Skin epidermis (tissue), 12 donors: ENCODE results near the gene GABRG2.
"Not testable (repeated sequence)": the region's sequence is repeated elsewhere in the genome, so short reads cannot be mapped to it uniquely, and the experiment has no call there.

Experiments used
- H3K27ac ChIP-seq, 21 experiments: fragments of 200-600 bp; sonication (generic) in 11 of 21; one replicate each; pipeline ENCODE4 v1.5.0; 2020; ENCODE audit warnings: mild to moderate bottlenecking in 3 of 21, inconsistent platforms in 2 of 21, moderate library complexity in 2 of 21
- H3K4me3 ChIP-seq, 7 experiments: fragments of 200-600 bp; sonication (generic) in 2 of 7; one replicate each; pipeline ENCODE4 v1.5.0; 2020; ENCODE audit warnings: inconsistent platforms in 2 of 7, mild to moderate bottlenecking in 2 of 7, moderate library complexity in 1 of 7

Gene GABRG2

DNA sequence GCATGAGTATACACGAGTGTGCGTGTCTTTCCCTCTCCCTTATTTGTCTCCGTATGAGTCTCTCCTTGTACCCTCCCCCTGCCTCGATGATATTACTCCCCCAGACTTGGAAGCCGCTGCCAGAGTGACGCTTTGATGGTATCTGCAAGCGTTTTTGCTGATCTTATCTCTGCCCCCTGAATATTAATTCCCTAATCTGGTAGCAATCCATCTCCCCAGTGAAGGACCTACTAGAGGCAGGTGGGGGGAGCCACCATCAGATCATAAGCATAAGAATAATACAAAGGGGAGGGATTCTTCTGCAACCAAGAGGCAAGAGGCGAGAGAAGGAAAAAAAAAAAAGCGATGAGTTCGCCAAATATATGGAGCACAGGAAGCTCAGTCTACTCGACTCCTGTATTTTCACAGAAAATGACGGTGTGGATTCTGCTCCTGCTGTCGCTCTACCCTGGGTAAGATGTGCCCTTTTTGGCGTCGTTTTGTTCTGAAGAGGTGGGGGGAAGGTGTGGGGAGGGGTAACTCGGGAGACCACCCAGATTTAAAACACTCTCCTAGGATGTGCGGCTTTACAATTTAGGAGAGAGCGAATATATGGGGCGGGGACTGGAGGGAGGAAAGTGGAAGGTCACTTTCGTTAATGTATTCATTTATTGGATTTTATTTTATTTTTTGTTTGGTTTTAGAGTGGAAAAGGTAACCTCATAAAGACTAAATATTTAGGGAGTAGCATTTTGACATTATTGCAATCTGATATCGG lies at the start of gene GABRG2:
Gene GABRG2 (plus strand): TSS at position 119 of the 757 bp plus-strand sequence. CDS start 227 bp downstream, at position 346.
- Histone ChIP-seq H3K27ac (no peak within 1 kb of the TSS), H3K4me3 (no peak within 1 kb of the TSS)

DNA sequence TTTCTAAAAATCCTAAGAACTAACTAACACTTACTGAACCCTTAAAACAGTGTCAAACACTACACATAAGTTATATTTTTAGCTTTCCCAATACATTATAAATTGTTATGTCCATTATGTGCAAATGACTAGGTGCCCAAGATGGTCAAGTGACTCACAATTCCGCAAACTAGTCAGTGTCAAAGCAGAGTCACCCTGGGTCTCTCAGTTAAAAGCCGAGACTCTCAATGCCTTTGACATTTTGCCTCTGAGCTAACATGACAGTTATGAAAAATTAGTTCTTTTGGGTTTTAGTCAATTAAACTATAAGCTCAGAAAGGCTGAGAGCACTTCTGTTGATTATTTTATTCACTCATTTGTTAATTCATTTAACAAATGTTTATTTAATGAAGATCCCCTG lies 42.3 kb upstream of the GABRG2 start:
- Histone ChIP-seq H3K27ac (no peak overlapping the region), H3K4me3 (no peak overlapping the region)

DNA sequence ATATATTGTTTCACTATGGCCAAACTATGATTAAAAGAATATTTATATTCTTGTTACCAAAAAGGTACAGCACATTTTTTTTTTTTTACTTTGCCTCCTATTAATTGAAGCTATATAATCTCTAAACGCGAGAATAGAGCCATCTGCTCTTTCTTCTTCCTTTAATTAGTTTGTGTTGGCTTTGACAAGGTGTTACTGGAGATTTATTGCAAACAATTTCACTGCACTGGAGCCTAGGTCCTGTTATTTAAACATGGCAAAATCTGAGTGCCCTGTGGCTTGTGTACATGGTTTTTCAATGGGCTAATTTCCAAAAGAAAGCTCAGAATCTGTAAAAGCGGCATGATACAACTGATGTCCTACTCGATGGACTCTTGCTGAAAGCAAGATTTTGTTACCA lies 40.8 kb upstream of the GABRG2 start:
- Histone ChIP-seq H3K4me3 (no peak overlapping the region), H3K27ac (no peak overlapping the region)

GRCh38 chr5:162037431-162037830 lies 30.1 kb upstream of the GABRG2 start:
- Histone ChIP-seq H3K27ac (no peak overlapping the region), H3K4me3 (no peak overlapping the region)

- no peak overlapping the region for H3K4me3 ChIP-seq
- H3K27ac ChIP-seq, result no peak overlapping the region
Observed at GRCh38 chr5:162047279-162047678, 20.3 kb upstream of the GABRG2 start.

- Histone ChIP-seq H3K27ac (no peak overlapping the region), H3K4me3 (no peak overlapping the region)
Observed at GRCh38 chr5:162052676-162053075, 14.9 kb upstream of the GABRG2 start.

GRCh38 chr5:162055095-162055494 lies 12.5 kb upstream of the GABRG2 start:
- H3K27ac ChIP-seq, H3K4me3 ChIP-seq: not testable (repeated sequence)

DNA sequence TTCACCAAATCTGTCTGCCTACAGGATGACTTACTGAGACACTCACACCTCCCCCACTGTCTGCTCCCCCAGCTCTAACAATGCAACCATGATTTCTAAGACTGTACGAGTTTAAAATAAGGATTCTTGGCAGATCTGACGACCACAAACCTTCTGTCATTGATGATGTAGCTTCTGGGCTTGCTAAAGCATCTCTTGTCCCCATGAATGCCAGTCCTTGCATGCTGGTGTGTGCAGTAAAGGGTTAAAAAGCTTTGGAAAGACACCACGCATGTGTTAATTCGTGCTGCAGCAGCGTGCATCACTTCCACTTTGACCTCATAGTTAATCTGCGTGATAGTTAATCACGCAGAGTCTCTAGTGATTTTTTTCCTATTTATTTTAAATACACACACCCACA lies 411 bp upstream of the GABRG2 start:
- Histone ChIP-seq H3K27ac (no peak overlapping the region), H3K4me3 (no peak overlapping the region)

DNA sequence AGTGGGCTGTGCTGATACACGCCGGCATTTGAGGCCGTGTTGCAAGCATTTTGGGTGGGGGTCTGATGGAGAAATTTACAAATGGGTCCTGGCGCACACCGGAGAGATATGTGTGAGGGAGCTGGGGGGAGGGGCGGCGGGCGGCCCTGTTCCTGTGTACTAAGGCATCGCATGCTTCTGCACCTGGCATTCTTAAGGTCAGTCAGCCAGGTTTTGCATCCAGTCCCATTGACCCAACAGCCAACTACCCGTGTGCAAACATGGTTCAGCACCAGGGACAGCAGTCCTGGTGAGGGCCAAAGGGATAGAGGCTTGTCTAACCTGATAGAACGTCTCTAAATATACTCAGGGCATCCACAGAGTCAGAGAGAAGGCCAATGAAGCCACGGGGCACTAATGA lies 839 bp downstream of the GABRG2 start:
- H3K4me3 ChIP-seq, result no peak overlapping the region
- H3K27ac ChIP-seq, result no peak overlapping the region

- Histone ChIP-seq H3K4me3 (no peak overlapping the region), H3K27ac (no peak overlapping the region)
Observed at GRCh38 chr5:162068936-162069335, 1.4 kb downstream of the GABRG2 start.

DNA sequence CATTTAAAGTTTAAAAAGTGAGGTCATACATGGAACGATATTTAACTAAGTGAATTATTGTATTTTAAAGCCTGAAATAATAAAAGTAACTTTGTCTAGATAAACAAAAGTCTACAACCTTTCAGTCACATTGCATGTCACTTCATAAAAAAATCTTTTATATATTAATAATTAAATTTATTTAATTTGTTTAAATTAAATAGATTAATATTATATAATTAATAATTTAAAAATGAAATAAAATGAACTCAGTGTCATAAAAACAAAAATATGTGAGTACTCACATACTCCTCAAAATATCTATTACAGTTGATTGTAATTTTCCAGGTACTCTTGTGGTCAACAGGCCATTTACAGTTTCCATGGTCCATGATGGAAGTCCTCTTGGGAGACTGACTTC lies 11.2 kb downstream of the GABRG2 start:
- Histone ChIP-seq H3K27ac (no peak overlapping the region), H3K4me3 (no peak overlapping the region)

DNA sequence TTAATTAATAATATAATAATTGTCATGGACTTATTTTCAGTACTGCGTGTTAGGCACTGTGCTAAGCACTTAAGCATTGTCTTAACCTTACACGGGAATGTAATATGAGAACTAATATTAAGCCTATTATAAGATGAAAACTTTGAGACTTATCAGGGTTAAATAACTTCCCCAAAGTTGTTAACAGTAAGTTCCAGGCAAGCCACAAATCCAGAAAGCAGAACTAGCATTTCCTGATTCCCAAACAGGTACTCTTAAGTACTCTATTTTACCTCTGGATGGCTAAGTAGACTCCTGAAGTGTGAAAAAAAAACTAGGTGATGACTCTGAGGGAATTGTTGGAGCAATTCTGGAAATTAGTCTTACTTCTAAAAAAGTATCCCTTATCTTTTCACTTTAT lies 23.8 kb downstream of the GABRG2 start:
- Histone ChIP-seq H3K27ac (no peak overlapping the region), H3K4me3 (no peak overlapping the region)

DNA sequence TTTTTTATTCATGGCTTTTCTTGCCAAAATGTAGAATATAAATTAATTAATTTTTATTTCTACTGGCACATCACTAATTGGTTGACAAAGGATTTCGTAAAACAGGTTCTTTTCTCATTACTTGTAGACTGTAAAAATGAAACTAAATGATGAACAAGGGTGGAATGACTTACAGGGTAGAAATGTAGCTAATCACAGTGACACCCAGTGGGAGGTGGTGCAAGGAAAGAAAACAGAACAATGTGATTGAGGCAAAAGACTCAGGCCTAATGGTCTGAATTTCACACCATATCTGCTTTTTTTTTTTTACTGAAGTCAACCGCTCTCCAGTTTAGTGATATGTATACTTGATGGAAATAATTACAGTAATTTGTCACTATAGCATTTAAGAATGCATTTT lies 28.9 kb downstream of the GABRG2 start:
- Histone ChIP-seq H3K4me3 (no peak overlapping the region), H3K27ac (no peak overlapping the region)

DNA sequence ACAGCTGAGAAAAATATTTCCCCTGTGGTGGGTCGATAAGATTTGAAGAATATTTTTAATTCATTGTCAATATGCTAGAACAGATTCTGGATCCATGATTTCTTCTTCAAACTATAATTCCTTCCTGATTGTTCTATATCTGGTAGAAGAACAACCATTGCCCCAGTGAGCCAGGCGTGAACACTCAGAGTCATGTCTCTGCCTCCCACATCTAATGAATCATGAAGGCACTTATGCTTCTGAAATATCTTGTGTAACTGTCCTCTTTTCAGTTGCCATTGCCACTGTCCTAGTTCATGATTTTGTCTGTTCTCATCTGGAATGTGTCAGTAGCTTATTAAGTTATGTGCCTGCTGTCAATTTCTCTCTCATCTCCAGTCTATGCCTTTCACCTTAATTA lies 40.0 kb downstream of the GABRG2 start:
- Histone ChIP-seq H3K27ac (no peak overlapping the region), H3K4me3 (no peak overlapping the region)

DNA sequence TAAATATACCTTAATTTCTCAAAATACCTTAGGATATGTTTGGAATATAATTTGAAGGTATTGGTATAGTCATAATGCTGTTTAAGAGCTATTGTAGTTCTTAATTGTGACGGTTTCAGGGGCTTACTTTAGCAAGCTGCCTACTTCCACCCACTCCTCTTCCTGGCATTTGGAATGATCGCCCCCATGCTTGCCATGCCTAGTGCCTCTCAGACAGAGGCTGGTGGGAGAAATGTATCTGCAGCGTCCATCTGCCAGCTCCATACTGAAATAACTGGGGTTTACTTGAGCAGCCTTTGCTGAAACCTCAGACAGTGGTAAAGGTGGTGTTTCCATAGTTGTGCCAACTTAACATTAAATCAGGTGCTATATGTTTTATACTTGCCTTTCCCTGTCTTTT lies 52.2 kb downstream of the GABRG2 start:
- Histone ChIP-seq H3K4me3 (no peak overlapping the region), H3K27ac (no peak overlapping the region)

GRCh38 chr5:162128117-162128516 lies 60.5 kb downstream of the GABRG2 start:
- Histone ChIP-seq H3K27ac (no peak overlapping the region), H3K4me3 (no peak overlapping the region)

GRCh38 chr5:162132348-162132747 lies 64.8 kb downstream of the GABRG2 start:
- H3K27ac ChIP-seq, result no peak overlapping the region
- H3K4me3 ChIP-seq, result no peak overlapping the region

DNA sequence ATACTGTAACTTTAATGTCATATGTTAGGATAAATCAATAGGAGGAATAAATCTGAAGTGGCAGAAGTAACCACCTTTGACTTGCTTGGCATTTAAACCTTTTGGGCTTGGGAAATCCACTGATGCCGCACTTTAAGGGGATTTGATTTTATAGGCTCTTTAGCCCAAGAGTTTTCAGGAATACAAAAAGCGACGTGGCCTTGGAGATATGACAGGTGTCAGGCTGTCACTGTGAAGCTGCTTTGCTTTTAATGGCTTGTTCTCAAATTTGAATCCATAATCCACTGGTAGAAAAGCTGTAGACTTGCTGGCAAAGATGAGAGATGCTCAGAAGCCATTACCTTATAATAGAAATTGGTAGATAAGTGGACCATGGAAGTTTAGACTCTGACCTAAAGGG lies 71.6 kb downstream of the GABRG2 start:
- no peak overlapping the region for H3K4me3 ChIP-seq
- no peak overlapping the region for H3K27ac ChIP-seq

- Histone ChIP-seq H3K27ac (no peak overlapping the region), H3K4me3 (no peak overlapping the region)
Observed at GRCh38 chr5:162154242-162154641, 86.7 kb downstream of the GABRG2 start.

DNA sequence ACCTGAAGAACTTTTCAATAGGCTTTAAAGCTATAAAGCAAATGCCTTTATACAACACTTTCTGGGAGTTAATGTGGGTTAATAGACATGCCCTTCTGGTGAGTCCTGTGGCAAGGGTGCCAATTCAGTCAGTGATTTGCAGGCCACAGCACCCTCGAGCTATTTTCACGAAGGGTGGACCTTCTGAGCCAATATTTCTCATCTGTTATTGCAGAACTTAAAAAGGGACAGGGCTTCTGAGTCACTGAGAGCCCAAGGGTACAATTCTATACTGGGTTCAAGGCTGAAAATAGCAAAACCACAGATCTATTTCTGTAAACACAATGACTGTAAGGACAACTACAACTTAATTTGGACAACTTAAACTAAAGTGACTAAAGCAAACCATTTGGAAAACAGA lies 92.8 kb downstream of the GABRG2 start:
- H3K27ac ChIP-seq, result no peak overlapping the region
- H3K4me3 ChIP-seq, result no peak overlapping the region

GRCh38 chr5:162163663-162164062 lies 96.1 kb downstream of the GABRG2 start:
- no peak overlapping the region for H3K4me3 ChIP-seq
- H3K27ac ChIP-seq, result no peak overlapping the region

DNA sequence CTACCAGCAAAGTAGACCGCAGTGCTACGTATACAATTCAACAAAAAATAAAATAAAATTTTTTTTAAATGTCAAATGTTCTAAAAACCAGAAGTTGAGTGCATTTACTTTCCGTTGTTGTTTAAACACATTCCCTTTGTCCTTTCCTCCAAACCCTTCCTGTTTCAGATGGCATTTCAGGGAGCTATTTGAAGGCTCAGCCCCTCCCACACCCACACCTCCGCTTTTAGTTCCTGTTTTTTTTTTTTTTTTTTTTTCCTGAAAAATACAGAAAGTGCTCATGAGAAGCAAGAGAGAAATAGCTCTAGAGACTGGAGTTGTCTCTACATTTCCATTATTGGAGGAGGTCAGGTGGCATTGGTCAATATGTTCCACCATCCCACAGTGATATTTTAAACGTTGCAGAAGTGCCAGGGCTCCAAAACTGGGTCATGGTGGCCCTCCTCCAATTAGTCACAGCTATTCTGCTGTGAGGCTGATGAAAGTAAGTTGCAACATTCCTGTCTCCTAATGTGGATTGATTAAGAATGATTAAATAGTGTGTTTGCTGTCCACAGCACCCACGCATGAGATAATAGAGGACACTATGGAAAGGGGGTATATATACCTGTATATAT lies 106.9 kb downstream of the GABRG2 start:
- Histone ChIP-seq H3K4me3 (no peak overlapping the region), H3K27ac (no peak overlapping the region)
